HG02943 (cell line): ENCODE data around the gene CDX2.

Experiments used
- ATAC-seq: cut with Tn5 transposase; IDR thresholded peaks from one replicate; pipeline ENCODE4 v1.9.1; 2021; ENCODE audit warnings: mild to moderate bottlenecking, low read depth, moderate library complexity; ENCODE audit not compliant: unreplicated experiment

CDX2 gene

GRCh38 chr13:27979001-27979643 lies 10.0 kb upstream of the CDX2 start:
- ATAC-seq = no peak

- ATAC-seq = no peak
Observed at GRCh38 chr13:27978301-27978968, 9.3 kb upstream of the CDX2 start.

GRCh38 chr13:27977476-27978300 lies 8.6 kb upstream of the CDX2 start:
- no peak for ATAC-seq

- ATAC-seq = no peak
Observed at GRCh38 chr13:27976362-27977091, 7.4 kb upstream of the CDX2 start.

GRCh38 chr13:27975564-27976361 lies 6.6 kb upstream of the CDX2 start:
- no peak for ATAC-seq

GRCh38 chr13:27973961-27974662 lies 5.0 kb upstream of the CDX2 start:
- no peak for ATAC-seq

GRCh38 chr13:27973291-27973690 lies 4.2 kb upstream of the CDX2 start:
- ATAC-seq = no peak

- no peak for ATAC-seq
Observed at GRCh38 chr13:27972478-27972820, 3.3 kb upstream of the CDX2 start.

GRCh38 chr13:27971776-27972477 lies 2.8 kb upstream of the CDX2 start:
- ATAC-seq = no peak

GRCh38 chr13:27971236-27971645 lies 2.1 kb upstream of the CDX2 start:
- no peak for ATAC-seq

- no peak for ATAC-seq
Observed at GRCh38 chr13:27970382-27971235, 1.5 kb upstream of the CDX2 start.

- ATAC-seq = no peak
Observed at GRCh38 chr13:27969866-27970229, 733 bp upstream of the CDX2 start.

- ATAC-seq = no peak
Observed at GRCh38 chr13:27968316-27969081, 616 bp downstream of the CDX2 start.

- ATAC-seq = no peak
Observed at GRCh38 chr13:27967736-27968315, 1.3 kb downstream of the CDX2 start.

GRCh38 chr13:27967203-27967735 lies 1.8 kb downstream of the CDX2 start:
- no peak for ATAC-seq

GRCh38 chr13:27966641-27967202 lies 2.4 kb downstream of the CDX2 start:
- ATAC-seq = no peak
